Measurements from ENCODE around the gene CDH4.

Gene CDH4

DNA sequence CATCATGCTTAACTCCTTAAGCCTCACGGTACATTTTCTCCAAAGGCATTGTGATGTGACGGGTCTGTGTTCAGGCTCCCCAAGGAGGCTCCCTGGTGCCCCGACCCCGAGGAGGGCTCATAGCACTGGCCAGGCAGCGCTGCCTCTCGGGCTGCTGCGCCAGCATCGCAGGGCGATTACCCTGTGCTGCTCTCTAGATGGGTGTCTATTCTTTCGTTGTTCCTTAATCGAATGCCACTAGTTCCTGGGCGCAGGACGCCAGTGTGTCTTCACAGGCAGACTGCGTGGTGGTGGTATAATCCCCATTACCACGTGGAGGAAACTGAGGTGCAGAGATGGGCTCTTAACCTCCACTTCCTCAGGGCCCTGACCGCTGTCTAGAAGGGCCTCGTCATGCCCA is 267.4 kb downstream of the CDH4 start:
- DNase-seq (ENCODE audit: low read depth): no peak

DNA sequence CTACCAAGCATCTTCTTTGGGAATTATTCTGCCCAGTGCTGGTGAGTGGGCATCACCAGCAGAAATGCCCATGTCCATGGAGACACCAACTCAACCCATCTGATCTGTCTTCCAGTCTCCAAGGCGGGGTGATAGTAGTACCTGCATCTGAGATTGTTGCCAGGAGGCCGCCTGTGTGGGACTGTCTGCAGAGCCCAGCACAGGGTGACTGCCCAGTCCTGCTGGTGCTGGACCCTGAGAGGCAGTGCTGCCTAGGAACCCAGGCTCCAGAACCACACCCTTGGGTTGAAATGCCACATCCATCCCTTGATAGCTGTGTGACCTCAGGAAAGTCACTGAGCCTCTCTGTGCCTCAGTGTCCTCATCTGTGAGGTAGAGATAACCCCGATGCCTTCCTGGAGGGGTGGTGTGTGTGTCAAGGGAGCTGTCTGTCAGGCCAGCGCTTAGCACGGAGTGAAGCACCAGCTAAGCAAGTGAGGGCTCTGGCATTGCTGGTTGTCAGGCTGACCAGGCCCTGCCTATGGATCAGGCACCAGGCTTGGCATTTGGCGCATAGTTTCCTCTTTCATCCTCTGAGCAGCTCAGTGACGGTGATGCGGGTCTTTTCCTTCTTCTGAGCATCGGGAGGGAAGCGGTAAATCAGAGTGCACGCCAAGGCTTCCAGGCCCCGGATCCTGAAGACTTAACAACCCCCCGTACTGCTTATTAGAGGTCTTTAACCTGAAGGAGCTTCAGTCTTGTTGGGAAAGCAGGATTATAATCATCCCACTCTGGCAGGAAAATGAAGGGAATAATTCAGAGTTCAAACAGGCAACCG is 268.2 kb downstream of the CDH4 start:
- no peak for DNase-seq (ENCODE audit: low read depth)

DNA sequence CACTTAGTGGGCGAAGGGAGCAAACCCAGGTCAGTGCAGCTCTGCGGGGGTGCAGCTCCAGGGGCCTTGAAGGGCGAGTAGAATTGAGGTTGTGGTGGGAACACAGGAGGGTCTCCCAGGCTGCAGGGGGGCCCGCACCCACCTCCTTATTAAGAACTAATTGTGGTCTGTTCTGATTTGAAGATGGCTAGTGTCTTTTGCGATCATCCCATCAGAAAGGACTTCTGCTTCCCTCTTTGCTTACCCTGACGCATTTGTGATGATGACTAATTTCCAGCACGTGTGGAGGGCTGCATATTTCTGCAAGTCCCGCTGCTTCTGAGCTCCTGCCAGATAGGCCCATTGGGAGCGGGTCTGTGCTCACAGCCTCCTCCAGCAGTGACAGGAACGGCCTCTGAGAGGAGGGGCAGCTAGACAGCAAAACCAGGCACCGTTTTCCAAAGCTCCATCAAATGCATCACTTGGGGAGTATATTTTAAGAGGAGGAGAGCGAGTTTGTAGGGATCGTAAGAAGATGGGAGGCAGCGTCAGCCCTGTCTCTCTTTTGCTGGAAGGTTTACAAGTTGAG is 268.9 kb downstream of the CDH4 start:
- peak; percentile 87 for DNase-seq (ENCODE audit: low read depth)

DNA sequence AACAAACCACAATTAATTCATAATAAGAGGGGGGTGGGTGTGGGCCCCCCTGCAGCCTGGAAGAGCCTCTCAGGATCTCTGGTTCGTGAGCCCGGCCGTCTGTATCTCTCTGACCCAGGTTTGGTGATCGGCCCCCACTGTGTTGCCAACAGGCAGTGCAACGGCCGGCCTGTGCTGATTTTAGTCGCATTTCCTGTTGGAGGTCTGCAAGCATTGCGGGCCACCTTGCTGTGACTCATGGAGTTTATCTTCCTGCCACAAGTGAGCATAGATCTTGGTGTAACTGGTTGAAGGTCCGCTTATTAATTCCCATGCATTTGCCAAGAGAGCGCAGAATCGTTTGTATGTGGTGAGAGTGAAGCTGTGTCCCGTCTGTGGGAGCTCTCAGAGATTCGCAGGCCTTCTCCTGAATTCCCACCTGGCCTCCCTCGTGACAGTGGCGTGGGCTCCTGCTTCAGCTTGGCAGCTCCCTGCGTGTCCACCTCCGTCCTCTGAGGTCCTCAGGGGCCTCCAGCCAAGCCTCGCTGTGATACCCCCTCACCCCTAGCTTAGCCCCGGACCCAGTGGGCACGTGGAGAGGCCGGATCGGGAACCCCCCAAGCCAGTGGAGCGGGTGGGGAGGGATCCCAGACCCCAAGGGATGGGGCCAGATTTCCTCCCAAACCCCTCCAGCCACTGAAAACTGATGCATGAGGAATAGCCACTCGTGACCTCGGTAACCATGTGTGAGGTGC is 269.8 kb downstream of the CDH4 start:
- DNase-seq (ENCODE audit: low read depth): peak; percentile 76

DNA sequence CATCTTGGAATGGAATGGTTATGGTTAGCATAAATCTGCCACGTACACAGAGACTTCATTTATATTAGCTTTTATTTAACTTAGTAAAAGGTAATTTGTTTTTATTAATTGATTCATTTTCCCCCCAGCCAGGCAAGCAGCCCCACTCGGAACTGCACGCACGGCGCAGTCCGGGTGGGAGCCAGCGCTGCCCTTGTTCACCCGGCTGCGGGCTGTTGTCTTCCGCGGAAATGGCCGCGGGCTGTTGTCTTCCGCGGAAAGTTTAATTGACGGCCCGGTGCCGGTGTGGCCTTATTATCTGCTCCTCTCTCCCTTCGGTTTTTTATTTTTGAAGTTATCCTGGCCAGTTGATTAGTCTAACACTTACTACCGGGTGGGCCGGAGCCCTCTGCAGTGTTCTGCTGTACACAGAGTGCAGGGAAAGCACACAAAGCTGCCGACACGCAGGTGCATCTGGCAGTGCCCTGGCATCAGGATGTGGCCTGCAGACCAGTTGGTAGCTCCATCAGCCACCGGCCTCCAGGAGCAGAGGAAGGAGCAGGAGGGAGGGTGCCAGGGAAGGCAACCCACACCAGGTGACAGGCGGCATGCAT is 270.5 kb downstream of the CDH4 start:
- no peak for DNase-seq (ENCODE audit: low read depth)

DNA sequence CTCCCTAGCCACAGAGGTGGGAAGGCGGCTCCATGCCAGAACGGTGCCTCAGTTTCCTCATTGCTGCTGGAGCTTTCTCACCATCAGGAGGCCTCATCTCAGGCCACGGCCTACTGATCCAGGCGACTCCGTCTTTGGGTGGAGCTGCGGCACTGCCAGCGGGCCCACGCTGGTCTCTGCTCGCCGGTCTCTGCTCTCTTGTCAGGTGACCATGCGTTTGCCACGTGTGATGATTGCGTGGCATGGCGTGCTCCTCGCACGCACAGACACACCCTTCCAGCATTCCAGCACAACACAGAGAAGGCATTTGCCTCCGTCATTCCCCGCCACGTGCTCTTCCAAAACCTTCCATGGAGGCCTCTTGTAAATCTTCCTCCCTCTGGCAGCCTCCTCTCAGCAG is 271.1 kb downstream of the CDH4 start:
- no peak for DNase-seq (ENCODE audit: low read depth)

- DNase-seq (ENCODE audit: low read depth): no peak
Measured at GRCh38 chr20:61524951-61525666, 273.0 kb downstream of the CDH4 start.

DNA sequence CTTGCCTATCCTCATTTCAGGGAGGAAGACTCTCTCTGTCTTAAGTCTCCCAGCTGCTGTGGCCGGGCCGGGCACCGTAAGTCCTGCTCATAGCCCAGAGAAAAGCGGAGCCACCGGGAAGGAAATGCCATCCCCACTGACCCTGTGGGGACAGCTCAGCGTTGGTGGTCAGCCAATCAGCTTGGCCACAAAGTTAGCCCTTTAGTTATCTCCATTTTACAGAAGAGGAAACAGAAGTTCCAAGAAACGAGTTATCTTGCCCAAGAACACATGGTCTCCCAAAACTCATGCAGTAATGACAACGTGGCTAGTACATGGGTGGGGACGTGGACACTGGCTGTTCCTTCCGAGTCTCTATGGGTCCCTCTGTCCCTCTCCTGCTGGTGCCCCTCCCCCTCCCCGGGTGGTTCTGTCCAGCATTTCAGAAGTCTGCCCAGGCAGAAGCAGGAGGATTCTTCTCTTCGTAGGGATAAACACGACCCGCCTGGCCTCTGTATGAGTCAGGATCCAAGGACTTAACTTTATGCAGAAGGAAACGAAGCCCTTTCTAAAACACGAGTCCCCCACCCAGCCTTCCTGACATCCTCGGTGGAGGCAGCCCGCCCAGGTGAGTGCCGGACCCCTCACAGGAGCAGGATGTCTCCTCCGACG is 273.8 kb downstream of the CDH4 start:
- peak; percentile 35 for DNase-seq (ENCODE audit: low read depth)

DNA sequence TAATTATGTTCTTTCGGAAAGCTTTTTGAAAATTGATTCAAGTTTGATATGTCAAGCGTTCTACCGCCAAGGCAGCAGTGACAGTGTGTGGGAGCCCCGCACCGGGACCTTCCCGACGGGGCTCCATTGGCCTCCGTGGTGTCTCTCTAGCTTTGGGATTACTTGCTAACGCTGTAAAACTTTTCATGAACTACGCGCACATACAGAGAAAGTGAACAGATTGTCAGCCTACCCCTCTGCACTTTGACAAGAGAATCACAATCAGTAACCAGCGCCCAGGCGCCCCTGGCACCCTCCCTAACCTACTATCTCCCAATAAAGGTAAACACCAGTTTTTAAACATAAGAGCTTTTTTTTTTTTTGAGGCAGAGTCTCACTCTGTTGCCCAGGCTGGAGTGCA is 274.8 kb downstream of the CDH4 start:
- DNase-seq (ENCODE audit: low read depth): no peak

DNA sequence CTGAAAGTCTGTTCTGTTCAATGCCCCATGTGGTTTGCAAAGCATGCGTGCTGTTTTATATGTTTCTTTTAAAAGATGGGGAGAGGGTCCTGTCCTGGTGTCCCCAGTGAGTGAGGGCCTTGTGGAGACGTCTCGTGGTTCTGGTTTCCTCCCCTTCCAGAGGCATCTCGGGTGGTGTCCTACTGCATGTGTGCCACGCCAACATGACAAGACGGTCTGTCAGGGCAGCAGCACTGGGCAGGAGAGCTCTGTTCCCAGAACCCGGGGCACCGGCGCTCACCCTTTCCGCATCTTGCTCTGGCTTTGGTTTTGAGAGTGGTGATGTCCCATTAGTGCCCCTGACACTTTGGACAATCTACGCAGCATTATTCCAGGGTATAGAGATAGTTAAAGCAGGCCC is 275.6 kb downstream of the CDH4 start:
- DNase-seq (ENCODE audit: low read depth): no peak

GRCh38 chr20:61528591-61528990 is 276.5 kb downstream of the CDH4 start:
- DNase-seq (ENCODE audit: low read depth): no peak

GRCh38 chr20:61529354-61529753 is 277.3 kb downstream of the CDH4 start:
- no peak for DNase-seq (ENCODE audit: low read depth)

GRCh38 chr20:61531553-61532345 is 279.7 kb downstream of the CDH4 start:
- DNase-seq (ENCODE audit: low read depth): peak; percentile 89

- no peak for DNase-seq (ENCODE audit: low read depth)
Measured at GRCh38 chr20:61532736-61533135, 280.7 kb downstream of the CDH4 start.

DNA sequence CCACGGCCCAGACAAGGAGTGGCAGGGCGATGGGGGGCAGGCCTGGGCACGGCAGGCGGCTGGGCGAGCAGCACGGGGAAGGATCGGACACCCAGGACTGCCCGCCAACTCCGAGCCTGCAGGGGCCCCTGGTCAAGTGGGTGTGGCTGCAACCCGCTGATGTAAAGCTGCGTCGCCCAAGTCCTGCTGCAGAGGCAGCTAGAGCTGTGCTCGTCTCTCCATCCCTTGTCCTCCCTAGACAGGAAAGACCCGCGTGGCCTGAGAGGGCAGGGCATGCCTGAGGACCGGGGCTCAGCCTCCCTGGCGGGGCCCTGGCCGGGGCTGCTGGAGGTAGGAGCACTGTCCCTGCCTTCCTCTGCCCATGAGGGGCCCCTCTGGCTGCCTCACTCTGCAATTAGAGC is 281.2 kb downstream of the CDH4 start:
- DNase-seq (ENCODE audit: low read depth): no peak

DNA sequence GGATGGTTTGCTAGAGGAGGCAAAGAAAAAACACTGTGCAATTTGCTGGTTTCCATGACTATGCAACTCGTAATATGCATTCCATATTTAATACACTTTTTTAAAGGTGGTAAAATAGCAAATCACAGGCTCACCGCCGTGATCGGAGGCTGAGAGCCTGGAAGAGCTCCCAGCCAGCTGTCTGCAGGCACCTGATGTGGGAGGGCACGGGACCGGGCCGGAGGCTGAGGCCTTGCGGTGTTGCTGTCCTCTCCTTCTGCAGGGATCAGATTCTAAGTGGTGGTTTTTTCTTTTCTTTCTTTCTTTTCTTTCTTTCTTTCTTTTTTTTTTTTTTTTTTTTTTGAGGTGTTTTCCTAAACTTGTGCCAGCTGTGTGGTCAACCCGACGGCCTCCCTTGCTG is 282.3 kb downstream of the CDH4 start:
- DNase-seq (ENCODE audit: low read depth): no peak

DNA sequence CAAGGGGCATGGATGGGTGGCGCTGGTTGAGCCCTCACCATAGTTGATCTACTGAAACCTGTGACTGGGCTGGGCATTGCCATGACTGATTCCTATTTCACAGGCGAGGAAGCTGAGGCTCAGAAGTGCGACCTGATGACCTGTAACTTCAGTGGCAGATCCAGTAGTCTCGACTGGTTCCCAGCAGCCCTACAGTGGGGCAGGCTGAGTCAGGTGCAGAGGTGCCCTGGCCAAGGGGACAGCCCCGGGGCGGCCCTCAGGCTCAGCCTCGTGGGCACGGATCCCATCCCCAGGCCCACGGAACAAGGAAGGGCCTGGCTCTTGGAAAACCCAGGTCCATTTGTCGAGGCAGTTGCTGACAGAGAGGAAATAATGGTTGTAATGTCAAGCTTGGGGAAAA is 283.0 kb downstream of the CDH4 start:
- DNase-seq (ENCODE audit: low read depth): no peak

- DNase-seq (ENCODE audit: low read depth): no peak
Measured at GRCh38 chr20:61535536-61535935, 283.5 kb downstream of the CDH4 start.

DNA sequence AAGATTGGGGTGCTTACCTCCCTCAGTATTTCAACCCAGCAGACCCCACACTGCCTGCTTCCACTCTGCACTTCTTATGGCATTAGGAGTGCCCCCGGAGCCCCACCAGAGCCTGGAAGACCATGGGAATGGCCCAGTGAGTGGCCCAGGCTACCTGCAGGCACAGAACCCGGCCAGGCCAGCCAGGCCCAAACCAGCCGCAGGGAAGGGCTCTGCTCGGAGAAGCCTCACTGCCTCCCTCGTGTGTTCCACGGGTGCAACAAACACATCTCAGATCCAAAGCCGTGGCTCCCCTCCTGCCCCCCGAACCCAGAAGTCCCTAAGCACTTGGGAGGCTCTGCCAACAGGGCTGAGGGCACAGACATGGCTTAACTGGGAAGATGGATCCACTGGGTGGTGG is 283.9 kb downstream of the CDH4 start:
- DNase-seq (ENCODE audit: low read depth): no peak

GRCh38 chr20:61536671-61537070 is 284.6 kb downstream of the CDH4 start:
- no peak for DNase-seq (ENCODE audit: low read depth)
